ENCODE results near the gene PTGR1.

DNA sequence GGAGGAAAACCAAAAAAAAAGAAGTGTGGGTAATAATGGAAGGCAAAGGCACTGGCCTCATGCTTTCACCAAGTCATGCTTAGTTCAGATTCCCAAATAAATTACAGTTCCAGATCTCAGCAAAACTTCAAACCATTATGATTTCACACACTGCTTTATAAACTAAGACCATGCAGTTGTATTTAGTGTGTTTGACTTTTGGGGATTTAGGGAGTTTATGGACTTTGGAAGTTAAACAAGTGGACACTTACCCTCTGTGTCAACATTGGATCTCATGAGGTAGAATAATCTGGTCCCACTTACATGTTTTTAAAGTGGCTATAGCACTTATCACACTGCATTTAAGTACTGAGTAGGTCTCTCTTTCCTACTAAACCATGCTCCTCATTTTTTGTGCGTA lies 35.4 kb upstream of the PTGR1 start:
- TF ChIP-seq POLR2AphosphoS5 (IDR thresholded peaks at IDR 0.05; ENCODE audit: low read depth, low read length), result no peak
- TF ChIP-seq TAF1 (IDR thresholded peaks at IDR 0.05; ENCODE audit: borderline replicate concordance, low read depth, low read length), result no peak
- TF ChIP-seq POLR2A (IDR thresholded peaks at IDR 0.05; ENCODE audit: low read depth, low read length), result no peak

Data from GM12892 (cell line).